ENCODE data around the gene TSPAN15.
"Not testable (repeated sequence)": the region's sequence is repeated elsewhere in the genome, so short reads cannot be mapped to it uniquely, and the experiment has no call there.

TSPAN15 gene

GRCh38 chr10:69488149-69488844 lies 37.0 kb downstream of the TSPAN15 start:
- not testable (repeated sequence) for DNase-seq (ENCODE audit: low read depth in 2 of 2)

- DNase-seq (ENCODE audit: low read depth in 2 of 2): not testable (repeated sequence)
These were observed 37.6 kb downstream of the TSPAN15 start for GRCh38 chr10:69488856-69489255.

GRCh38 chr10:69489506-69490090 lies 38.3 kb downstream of the TSPAN15 start:
- DNase-seq (ENCODE audit: low read depth in 2 of 2): no peak

- no peak for DNase-seq (ENCODE audit: low read depth in 2 of 2)
These were observed 39.6 kb downstream of the TSPAN15 start for GRCh38 chr10:69490876-69491275.

DNA sequence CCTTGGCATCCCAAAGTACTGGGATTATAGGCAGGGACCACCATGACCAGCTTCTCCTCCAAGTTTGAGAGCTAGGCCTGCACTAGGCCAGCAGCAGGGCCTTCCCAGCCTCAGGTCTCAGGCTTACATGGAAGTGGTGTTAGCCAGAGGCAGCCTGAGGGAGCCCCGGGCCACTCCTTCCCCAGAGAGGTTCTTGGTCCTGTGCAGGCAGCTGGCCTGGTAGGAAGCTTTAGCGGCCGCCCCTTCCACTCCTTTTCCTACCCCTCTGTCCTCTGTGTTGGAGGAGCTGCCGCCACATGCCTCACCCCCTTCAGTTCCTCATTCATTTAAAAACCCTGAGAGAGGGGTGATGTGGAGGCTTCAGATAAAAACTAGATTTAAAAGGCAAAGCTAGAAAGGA lies 40.3 kb downstream of the TSPAN15 start:
- DNase-seq (ENCODE audit: low read depth in 2 of 2): no peak

DNA sequence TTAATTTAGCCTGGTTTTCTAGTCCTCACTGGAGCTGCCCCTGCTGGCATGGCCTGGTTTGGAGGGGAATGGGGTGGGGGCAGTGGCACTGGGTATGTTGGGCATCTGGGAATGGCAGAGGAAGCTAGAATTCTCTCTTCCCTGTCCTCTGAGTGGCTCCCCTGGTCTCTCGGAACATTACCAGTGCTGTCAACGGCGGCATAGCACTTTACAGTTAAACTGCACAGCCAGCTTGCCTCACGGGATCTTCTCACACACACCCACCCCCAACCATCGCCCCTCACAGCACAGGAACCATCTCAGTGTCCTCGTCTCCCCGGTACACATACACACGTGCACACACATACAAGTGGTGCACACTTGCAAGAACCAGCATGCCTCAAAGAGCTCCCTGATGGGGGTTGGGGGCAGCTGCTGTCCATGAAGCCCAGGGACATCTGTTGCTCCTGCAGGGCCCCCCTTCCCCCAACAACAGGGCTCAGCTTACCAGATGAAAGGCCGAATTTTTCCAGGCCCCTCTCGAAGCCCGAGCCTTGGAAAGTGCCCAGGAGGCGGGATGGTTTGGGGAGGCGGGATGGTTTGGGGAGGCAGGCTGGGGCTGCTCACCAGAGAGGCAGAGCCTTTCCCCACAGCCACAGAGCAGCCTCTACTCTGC lies 41.0 kb downstream of the TSPAN15 start:
- no peak for DNase-seq (ENCODE audit: low read depth in 2 of 2)

- DNase-seq (ENCODE audit: low read depth in 2 of 2): no peak
These were observed 41.6 kb downstream of the TSPAN15 start for GRCh38 chr10:69492746-69493462.

DNA sequence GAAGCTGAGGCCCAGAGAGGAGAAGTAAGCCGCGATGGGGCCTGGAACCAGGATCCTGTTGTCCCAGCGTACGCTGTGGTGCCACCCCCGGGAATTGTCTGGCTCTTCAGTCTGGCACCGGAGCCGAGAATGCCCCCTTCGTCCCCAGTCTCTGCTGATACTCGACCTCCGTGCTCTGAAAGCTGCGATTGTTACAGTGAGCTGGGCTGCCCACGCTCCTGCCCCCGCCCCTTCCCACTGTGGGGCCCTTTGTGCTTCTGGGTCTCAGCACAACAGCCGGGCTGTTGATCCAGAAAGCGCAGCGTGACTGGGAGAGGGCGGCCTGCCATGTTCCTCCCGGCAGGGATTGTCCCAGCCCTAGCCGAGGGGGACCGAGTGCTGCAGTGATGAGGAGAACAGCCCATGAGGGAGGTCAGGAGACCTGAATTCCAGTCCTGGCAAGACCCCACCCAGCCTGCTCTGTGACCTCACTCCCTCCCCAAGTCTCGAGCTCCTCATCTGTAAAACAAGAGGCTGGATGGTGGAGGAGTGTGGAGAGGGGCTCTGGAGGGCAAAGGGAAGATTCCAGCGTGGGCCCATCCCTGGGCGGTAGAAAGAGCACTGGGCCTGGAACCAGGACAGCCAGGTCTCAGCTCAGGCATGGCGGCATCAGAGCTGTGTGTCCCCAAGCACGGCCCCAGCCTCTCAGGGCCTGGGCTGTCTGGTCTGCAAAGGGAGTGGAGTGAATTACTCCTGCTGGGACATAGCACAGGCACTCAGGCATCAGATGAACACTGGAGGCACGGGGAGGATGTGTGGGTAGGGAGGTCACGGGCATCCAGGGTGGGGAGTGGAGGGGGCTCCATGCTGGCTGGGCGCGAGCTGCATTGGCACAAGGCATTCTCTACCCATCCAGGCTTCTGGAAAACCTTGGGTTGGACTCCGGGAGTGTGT lies 43.6 kb downstream of the TSPAN15 start:
- no peak for DNase-seq (ENCODE audit: low read depth in 2 of 2)

- DNase-seq (ENCODE audit: low read depth in 2 of 2): no peak
These were observed 44.4 kb downstream of the TSPAN15 start for GRCh38 chr10:69495666-69496065.

- no peak for DNase-seq (ENCODE audit: low read depth in 2 of 2)
These were observed 45.3 kb downstream of the TSPAN15 start for GRCh38 chr10:69496352-69497230.

GRCh38 chr10:69497231-69497561 lies 45.9 kb downstream of the TSPAN15 start:
- DNase-seq (ENCODE audit: low read depth in 2 of 2): no peak

GRCh38 chr10:69497611-69498390 lies 46.5 kb downstream of the TSPAN15 start:
- no peak for DNase-seq (ENCODE audit: low read depth in 2 of 2)

DNA sequence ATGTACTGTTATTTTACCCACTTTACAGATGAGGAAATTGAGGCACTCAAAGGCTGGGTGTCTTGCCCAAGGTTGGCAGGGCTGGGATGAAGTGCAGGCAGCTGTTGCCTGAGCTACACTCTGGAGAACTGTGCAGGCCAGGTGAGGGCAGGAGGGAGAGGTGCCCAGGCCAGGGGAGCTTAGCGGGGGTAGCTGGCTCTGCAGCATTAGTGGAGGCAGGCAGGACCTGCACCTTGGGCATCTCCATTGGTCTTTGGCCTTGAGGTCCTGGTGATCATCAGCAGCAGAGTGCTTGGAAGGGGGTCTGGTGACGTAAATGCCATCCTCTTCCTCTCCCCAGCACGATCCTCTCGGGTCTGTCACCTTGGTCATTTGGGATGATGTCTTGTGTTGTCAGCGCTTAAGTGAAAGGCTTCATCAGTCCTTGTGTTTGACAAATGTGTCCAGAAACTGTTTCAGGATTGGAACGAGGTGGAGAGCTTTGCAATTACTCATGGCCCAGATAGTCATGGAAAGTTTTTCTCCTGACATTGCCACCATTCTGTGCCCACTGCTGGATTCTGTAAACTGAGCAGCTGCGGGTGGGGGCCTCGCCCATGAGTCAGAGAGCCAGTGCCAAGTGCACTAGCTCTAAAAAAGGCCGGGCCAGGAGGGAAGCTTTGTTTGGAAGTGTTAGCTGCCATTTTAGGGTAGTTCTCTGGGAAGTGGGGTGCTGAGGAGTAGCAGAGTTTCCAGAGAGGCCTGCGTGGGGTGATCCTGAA lies 47.6 kb downstream of the TSPAN15 start:
- DNase-seq (ENCODE audit: low read depth in 2 of 2): no peak

GRCh38 chr10:69499726-69500689 lies 48.7 kb downstream of the TSPAN15 start:
- DNase-seq (ENCODE audit: low read depth in 2 of 2): no peak

- no peak for DNase-seq (ENCODE audit: low read depth in 2 of 2)
These were observed 49.7 kb downstream of the TSPAN15 start for GRCh38 chr10:69500864-69501468.

GRCh38 chr10:69501657-69502056 lies 50.4 kb downstream of the TSPAN15 start:
- no peak for DNase-seq (ENCODE audit: low read depth in 2 of 2)

- DNase-seq (ENCODE audit: low read depth in 2 of 2): no peak
These were observed 51.3 kb downstream of the TSPAN15 start for GRCh38 chr10:69502589-69502988.

All from stimulated activated CD8-positive, alpha-beta memory T cell treated with anti-CD3 and anti-CD28 coated beads, Interleukin-2, amount 100 ng/mL, for 1 hour (primary cell).